HG03175 (cell line): ENCODE results near the gene SEZ6.

Experiments
- ATAC-seq: cut with Tn5 transposase; IDR thresholded peaks from one replicate; pipeline ENCODE4 v1.9.1; 2021; ENCODE audit warnings: mild to moderate bottlenecking, moderate library complexity; ENCODE audit not compliant: unreplicated experiment

The SEZ6 gene

DNA sequence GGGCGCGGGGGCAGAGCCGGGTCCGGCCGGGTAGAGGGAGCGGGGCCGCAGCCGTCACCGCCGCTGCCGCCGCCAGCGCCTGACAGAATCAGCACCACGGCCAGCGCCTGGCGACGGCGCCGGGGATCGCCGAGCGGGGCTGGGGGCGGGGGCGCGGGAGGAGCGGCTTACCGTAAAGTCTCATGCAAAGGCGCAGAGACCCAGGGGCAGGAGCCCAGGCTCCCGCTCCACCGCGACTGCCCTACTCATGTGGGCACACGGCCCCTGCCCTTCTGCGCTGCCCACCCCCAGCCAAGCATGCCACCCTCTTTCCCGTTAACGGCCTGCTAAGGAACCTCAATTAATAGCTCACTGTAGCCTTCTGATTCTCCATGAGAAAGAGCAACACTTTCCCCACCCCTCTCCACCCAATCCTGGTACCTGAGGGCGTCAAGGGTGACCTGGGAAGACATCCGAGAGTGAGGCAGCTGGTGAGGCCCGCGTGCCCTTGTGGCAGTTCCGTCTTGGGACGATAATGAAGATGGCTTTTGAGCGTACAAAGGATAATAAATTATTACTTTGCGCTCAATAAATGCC lies at the start of gene SEZ6:
SEZ6 (minus strand) TSS at position 98 of the 576 bp plus-strand sequence. CDS start 164 bp downstream, outside the sequence.
- no peak for ATAC-seq

- ATAC-seq: no peak
These were observed 49.0 kb upstream of the SEZ6 start for GRCh38 chr17:29054835-29055234.

DNA sequence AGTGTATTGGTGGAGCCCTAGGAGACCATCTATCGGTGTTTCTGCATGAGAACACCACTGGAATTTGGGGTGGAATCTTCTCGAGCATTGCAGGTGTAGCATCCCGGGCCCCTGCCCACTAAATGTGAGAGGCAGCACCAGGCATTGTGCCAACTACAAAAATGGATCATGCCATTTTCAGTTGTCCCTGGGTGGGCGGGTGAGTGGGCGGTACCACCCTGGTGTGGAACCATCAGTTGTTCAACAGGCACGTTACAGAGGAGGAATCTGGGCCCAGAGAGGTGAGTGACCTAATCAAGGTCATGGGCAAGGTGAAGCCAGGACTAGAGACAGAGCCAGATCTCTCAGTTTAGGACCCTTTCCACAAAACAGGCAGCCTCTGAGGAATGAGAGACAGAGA lies 45.9 kb upstream of the SEZ6 start:
- ATAC-seq: no peak

GRCh38 chr17:29051194-29051593 lies 45.4 kb upstream of the SEZ6 start:
- no peak for ATAC-seq

DNA sequence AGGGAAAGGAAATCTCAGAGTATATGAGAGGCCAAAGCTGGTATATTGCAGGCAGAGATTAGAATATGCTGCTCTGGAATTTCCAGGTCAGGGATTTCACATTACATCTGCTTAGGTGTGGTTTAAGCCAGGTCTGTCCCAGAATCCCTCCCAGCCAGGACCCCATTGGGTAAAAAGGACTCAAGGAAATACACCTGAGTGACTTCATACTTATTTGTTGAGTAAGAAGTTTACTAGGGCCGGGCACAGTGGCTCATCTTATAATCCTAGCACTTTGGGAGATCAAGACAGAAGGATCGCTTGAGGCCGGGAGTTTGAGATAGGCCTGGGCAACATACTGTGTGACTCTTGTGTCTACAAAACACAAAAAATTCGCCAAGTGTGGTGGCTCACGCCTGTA lies 44.3 kb upstream of the SEZ6 start:
- ATAC-seq: no peak

DNA sequence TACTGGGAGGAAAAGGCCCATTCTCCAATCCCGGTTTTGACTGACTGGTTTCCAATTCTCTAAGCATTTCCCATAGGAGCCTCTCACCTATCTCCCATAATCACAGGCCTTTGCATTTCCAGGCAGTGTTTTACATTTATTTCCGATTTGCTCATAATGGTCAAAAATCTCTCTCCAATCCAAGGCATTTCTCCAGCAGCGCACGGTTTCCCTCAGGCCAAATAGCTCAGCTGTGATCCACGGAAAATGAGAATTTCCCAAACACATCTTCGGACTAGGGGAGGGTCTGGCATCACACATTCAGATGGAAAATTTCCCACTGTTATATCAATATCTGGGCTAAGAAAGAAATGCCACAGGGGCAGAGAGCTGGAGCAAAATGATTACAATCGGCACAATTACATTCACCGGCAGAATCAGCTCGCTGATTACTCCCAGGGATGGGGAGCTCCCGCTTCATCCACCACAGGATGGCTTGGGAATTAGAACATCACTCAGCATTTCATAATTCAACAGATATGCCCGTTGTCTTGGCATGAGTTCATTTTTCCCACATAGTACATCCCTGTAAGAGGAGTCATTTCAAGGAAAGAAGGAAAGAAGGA lies 43.8 kb upstream of the SEZ6 start:
- ATAC-seq: no peak

GRCh38 chr17:29048440-29049368 lies 42.9 kb upstream of the SEZ6 start:
- no peak for ATAC-seq

- no peak for ATAC-seq
These were observed 40.6 kb upstream of the SEZ6 start for GRCh38 chr17:29046473-29046839.

DNA sequence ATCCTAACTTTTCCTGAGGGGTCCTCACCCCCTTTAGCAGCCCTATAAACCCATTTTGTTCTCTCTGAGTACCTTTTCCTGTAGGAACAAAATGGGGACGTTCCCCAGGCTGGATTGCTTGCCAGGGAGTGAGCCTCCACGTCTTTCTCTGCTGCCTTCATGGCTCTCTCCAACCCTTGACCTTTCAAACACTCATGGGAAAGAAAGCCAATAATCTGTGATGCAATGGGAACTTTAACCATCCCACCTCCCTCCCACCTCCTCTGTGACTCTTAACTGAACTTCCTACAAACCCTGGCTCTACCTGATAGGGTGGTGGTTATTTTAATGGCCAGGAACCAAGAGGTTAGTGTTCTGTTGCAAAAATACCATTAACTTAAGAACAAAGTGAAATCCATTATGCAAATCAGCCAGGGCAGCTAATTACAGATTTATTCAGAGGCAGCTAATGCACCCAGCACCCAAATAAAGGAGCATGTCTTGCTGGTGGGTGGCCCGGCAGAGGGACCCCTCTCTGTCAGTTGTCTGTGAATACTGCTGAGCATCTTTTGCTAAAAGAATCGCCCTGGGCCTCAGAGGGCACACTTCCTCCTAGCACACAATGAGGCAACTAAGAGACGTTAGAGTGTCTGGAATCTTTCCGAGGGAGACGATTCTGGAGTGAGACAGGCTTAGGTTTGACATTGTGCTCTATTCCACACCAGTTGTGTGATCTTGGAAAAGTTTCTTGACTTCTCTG lies 40.1 kb upstream of the SEZ6 start:
- no peak for ATAC-seq

DNA sequence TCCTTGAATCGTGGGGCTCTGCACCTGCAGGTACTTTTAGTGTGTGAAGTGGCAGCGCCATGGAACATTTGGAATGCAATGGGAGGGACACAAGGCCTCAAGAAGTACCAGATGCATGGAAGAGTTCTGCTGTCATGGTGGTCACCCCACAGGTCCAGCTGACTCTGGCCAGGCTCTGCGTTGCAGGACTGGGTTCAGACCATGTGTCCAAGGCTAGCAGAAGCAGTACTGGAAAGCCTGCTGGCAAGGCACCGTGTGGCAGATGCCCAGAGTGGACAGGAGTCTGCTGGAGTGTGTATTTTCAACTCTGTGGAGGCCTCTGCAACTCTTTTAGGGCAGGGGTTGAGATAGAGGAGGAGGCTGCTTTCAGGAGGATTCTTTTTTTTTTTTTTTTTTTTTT lies 39.2 kb upstream of the SEZ6 start:
- ATAC-seq: no peak

GRCh38 chr17:29043539-29044145 lies 37.8 kb upstream of the SEZ6 start:
- no peak for ATAC-seq

GRCh38 chr17:29042679-29043538 lies 37.1 kb upstream of the SEZ6 start, which contains the start of gene PIPOX:
PIPOX (plus strand) TSS chr17:29043141; CDS start chr17:29043226, 85 bp downstream.
- ATAC-seq: no peak

GRCh38 chr17:29042026-29042678 lies 36.3 kb upstream of the SEZ6 start:
- ATAC-seq: no peak

- ATAC-seq: no peak
These were observed 35.7 kb upstream of the SEZ6 start for GRCh38 chr17:29041571-29041970.

DNA sequence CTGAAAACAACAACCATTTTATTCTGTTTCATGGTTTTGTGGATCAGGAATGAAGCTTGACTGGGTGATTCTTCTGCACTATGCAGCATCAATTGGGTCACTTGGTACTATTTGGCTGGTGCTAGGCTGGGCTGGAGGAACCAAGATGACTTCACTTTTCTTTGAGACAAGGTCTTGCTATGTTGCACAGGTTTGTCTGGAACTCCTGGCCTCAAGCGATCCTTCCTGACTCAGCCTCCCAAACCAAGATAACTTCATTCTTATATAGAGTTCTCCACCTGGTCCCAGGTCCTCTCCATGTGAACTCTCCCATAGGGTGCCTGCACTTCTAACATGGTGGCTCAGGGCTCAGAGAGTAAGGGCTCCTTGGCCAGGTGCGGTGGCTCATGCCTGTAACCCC lies 35.3 kb upstream of the SEZ6 start:
- no peak for ATAC-seq

- ATAC-seq: no peak
These were observed 34.1 kb upstream of the SEZ6 start for GRCh38 chr17:29039764-29040598.

DNA sequence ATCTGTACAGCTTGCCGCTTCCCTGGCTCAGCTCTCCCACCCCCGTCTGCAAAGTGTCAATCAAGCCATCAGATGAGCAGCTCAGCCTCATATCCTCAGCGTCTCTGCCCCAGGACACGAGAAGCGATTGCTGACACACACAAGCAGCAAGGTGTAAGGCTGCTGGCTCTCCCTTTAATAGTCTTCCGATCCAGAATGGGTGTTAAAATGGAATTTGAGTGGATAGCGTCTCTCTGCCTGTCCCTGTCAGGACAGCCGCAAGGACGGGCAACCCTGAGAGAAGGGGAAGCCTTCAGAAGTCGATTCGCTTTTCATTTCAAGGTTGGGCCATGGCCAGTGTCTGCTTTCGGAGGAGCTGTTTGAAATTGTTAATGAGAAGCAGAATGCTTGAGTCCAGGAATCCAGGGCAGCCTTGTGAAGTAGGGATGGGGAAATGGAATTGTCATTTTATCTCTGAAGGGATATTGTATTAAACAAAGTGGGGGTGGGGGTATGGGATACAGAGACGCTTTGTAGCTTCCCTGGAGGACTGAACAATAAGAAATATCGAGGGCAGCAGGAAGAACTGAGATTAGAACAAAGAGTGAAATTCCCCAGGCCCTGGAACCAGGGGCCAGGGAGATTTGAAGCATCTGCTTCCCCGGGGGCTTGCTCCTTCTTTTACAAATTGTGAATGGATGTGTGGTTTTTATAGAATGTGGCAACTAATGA lies 32.4 kb upstream of the SEZ6 start:
- ATAC-seq: no peak

GRCh38 chr17:29037739-29038084 lies 31.9 kb upstream of the SEZ6 start:
- ATAC-seq: no peak
